HL-60 (cell line): ENCODE measurements around the gene WDR5.

Experiments
- DNase-seq, 2 experiments: peaks; one replicate each; pipeline ENCODE4 v3.0.0-alpha.2; 2010 to 2020; ENCODE audit warnings: low read depth in 1 of 2, low spot score in 1 of 2
- H3K27ac ChIP-seq: fragments of 250-450 bp; sonication (Bioruptor Pico); replicated peaks from 2 replicates; pipeline ENCODE4 v1.5.1; 2020; ENCODE audit warnings: mild to moderate bottlenecking, moderate library complexity
- H3K27me3 ChIP-seq: fragments of 250-450 bp; sonication (Bioruptor Pico); 2 replicates; pipeline ENCODE4 v1.5.1; 2021; ENCODE audit warnings: mild to moderate bottlenecking, moderate library complexity; ENCODE audit not compliant: insufficient read depth, poor library complexity, severe bottlenecking
- H3K4me3 ChIP-seq: replicated peaks from 2 replicates; pipeline ENCODE4 v1.5.1; 2011; ENCODE audit warnings: mild to moderate bottlenecking, control low read depth, low read length; ENCODE audit not compliant: insufficient read depth
- GABPA ChIP-seq: IDR thresholded peaks from 2 replicates; pipeline ENCODE4 v1.6.1; 2012; ENCODE audit warnings: low read depth
- POLR2AphosphoS5 ChIP-seq: IDR thresholded peaks from 2 replicates; pipeline ENCODE4 v1.6.1; 2012; ENCODE audit warnings: low read depth
- SPI1 ChIP-seq: IDR thresholded peaks from 2 replicates; pipeline ENCODE4 v1.6.1; 2012; ENCODE audit warnings: low read depth, mild to moderate bottlenecking, borderline replicate concordance
- TF ChIP-seq, protein P1 (sequence below): IDR thresholded peaks from one replicate; pipeline ENCODE4 v1.5.1; 2011; ENCODE audit warnings: low read length, control low read depth, inconsistent platforms; ENCODE audit not compliant: insufficient read depth
- TF ChIP-seq, protein P2 (sequence below): IDR thresholded peaks from 2 replicates; pipeline ENCODE4 v1.6.1; 2012; ENCODE audit warnings: low read depth; ENCODE audit not compliant: insufficient replicate concordance

Gene WDR5

DNA sequence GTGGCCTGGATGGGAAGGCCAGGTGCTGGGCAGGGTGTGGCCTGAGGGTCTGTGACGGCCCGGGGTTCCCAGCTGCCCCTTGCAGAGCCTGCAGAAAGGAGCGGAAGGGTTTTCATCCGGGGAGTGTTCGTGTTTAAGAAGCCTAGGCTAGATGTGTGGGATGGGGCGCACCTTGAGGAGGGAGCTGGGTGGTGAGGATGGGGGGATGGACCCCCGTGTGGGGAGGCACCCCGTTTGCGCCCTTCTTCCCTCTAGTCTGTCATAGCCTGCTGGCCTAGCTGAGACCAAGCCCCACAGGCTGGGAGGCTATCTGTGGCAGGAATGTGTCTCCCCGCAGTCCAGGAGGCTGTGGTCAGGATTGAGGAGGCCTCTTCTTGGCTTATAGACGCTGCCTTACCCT, 16.6 kb downstream of the WDR5 start:
- Histone ChIP-seq H3K4me3 (no peak overlapping the region), H3K27me3 (no peaks in the 10 kb centered on the region), H3K27ac (no peak overlapping the region)
- TF ChIP-seq, protein P1, sequence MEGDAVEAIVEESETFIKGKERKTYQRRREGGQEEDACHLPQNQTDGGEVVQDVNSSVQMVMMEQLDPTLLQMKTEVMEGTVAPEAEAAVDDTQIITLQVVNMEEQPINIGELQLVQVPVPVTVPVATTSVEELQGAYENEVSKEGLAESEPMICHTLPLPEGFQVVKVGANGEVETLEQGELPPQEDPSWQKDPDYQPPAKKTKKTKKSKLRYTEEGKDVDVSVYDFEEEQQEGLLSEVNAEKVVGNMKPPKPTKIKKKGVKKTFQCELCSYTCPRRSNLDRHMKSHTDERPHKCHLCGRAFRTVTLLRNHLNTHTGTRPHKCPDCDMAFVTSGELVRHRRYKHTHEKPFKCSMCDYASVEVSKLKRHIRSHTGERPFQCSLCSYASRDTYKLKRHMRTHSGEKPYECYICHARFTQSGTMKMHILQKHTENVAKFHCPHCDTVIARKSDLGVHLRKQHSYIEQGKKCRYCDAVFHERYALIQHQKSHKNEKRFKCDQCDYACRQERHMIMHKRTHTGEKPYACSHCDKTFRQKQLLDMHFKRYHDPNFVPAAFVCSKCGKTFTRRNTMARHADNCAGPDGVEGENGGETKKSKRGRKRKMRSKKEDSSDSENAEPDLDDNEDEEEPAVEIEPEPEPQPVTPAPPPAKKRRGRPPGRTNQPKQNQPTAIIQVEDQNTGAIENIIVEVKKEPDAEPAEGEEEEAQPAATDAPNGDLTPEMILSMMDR: no peak
- TF ChIP-seq GABPA (no peak), SPI1 (no peak), POLR2AphosphoS5 (no peak)
- TF ChIP-seq, protein P2, sequence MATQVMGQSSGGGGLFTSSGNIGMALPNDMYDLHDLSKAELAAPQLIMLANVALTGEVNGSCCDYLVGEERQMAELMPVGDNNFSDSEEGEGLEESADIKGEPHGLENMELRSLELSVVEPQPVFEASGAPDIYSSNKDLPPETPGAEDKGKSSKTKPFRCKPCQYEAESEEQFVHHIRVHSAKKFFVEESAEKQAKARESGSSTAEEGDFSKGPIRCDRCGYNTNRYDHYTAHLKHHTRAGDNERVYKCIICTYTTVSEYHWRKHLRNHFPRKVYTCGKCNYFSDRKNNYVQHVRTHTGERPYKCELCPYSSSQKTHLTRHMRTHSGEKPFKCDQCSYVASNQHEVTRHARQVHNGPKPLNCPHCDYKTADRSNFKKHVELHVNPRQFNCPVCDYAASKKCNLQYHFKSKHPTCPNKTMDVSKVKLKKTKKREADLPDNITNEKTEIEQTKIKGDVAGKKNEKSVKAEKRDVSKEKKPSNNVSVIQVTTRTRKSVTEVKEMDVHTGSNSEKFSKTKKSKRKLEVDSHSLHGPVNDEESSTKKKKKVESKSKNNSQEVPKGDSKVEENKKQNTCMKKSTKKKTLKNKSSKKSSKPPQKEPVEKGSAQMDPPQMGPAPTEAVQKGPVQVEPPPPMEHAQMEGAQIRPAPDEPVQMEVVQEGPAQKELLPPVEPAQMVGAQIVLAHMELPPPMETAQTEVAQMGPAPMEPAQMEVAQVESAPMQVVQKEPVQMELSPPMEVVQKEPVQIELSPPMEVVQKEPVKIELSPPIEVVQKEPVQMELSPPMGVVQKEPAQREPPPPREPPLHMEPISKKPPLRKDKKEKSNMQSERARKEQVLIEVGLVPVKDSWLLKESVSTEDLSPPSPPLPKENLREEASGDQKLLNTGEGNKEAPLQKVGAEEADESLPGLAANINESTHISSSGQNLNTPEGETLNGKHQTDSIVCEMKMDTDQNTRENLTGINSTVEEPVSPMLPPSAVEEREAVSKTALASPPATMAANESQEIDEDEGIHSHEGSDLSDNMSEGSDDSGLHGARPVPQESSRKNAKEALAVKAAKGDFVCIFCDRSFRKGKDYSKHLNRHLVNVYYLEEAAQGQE: no peak
- DNase-seq: no peak

DNA sequence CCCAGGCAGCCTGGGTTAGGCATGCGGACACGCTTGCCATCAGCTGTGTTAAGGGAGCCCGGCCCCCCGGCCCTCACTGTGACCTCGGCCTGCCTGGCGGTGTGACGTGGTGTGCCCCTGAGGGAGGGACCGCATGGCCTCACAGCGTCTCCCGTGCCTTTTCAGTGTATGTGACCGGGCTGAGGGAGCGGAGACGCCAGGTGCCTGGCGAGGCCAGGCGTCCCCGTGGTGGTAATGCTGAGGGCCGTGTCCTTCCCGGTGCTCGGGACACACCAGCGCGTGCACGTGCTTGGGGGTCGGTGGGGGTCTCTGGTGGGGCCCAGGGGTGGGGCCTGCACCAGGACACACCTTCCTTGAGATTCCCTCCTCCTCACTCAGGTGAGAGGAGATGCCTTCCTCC, 17.6 kb downstream of the WDR5 start:
- H3K27me3 ChIP-seq: no peaks in the 10 kb centered on the region
- TF ChIP-seq, protein P1: no peak
- no peak for TF ChIP-seq POLR2AphosphoS5
- no peak for TF ChIP-seq GABPA
- no peak for TF ChIP-seq SPI1
- TF ChIP-seq, protein P2: no peak
- H3K4me3 ChIP-seq: no peak overlapping the region
- H3K27ac ChIP-seq: no peak overlapping the region
- DNase-seq: no peak

DNA sequence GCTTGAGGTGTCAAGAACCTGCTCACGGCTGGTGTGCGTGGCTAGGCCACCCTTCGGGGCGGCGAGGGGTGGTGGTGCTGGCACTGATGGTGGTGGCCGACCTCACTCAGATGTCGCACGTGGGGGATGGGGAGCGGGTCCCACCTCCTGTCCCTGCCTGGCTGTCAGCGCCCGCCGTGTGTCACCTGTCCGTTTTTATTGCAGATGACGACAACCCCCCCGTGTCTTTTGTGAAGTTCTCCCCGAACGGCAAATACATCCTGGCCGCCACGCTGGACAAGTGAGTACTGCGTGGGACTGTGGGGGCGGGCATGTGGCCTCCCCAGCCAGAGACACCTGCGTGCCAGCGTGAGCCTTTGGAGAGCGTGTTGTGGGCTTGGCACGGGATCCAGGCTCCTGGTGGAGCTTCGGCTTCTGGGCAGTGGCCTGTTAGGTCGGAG, 18.4 kb downstream of the WDR5 start:
- no peak for DNase-seq
- Histone ChIP-seq H3K27me3 (no peaks in the 10 kb centered on the region), H3K27ac (no peak overlapping the region), H3K4me3 (no peak overlapping the region)
- TF ChIP-seq POLR2AphosphoS5: no peak
- no peak for TF ChIP-seq GABPA
- TF ChIP-seq, protein P1: no peak
- no peak for TF ChIP-seq SPI1
- TF ChIP-seq, protein P2: no peak
